Hepatocyte (in vitro differentiated cells): ENCODE data around the gene F2R. TPM values are rescaled to one million over a fixed set of nuclear protein-coding genes. Genes with fewer than 3 reads are reported as not detected.

Experiments
- DNase-seq: peaks from one replicate; pipeline ENCODE4 v3.0.0-alpha.2; 2016; ENCODE audit warnings: low spot score
- H2AFZ ChIP-seq: fragments of 200-600 bp; sonication (generic); 2 replicates; pipeline ENCODE4 v1.6.0; 2016; ENCODE audit warnings: antibody characterized with exemption, mild to moderate bottlenecking
- H3K27ac ChIP-seq: fragments of 200-600 bp; sonication (generic); 2 replicates; pipeline ENCODE4 v1.5.1; 2016; ENCODE audit warnings: mild to moderate bottlenecking
- H3K27me3 ChIP-seq: fragments of 200-600 bp; sonication (generic); 2 replicates; pipeline ENCODE4 v1.6.1; 2016
- H3K36me3 ChIP-seq: fragments of 200-600 bp; sonication (generic); replicated peaks from 2 replicates; pipeline ENCODE4 v1.5.1; 2016; ENCODE audit warnings: low read depth; ENCODE audit not compliant: insufficient read depth
- H3K4me1 ChIP-seq: fragments of 200-600 bp; sonication (generic); 2 replicates; pipeline ENCODE4 v1.5.1; 2016; ENCODE audit warnings: mild to moderate bottlenecking, moderate library complexity; ENCODE audit not compliant: insufficient read depth
- H3K4me2 ChIP-seq: fragments of 200-600 bp; sonication (generic); 2 replicates; pipeline ENCODE4 v1.6.0; 2016
- H3K4me3 ChIP-seq: fragments of 200-600 bp; sonication (generic); 2 replicates; pipeline ENCODE4 v1.5.1; 2016; ENCODE audit warnings: mild to moderate bottlenecking
- H3K79me2 ChIP-seq: fragments of 200-600 bp; sonication (generic); 2 replicates; pipeline ENCODE4 v1.6.0; 2017; ENCODE audit warnings: mild to moderate bottlenecking
- H3K9me2 ChIP-seq: fragments of 200-600 bp; sonication (generic); replicated peaks from 2 replicates; pipeline ENCODE4 v1.6.0; 2017; ENCODE audit warnings: mild to moderate bottlenecking; ENCODE audit not compliant: insufficient read depth
- H3K9me3 ChIP-seq: fragments of 200-600 bp; sonication (generic); 2 replicates; pipeline ENCODE4 v1.5.1; 2016; ENCODE audit warnings: low read depth, mild to moderate bottlenecking
- H4K20me1 ChIP-seq: fragments of 200-600 bp; sonication (generic); 2 replicates; pipeline ENCODE4 v1.6.0; 2016; ENCODE audit warnings: mild to moderate bottlenecking; ENCODE audit not compliant: insufficient read depth, poor library complexity, severe bottlenecking
- EZH2 ChIP-seq: fragments of 200-600 bp; sonication (generic); IDR thresholded peaks from 2 replicates; pipeline ENCODE4 v1.6.1; 2016; ENCODE audit warnings: antibody characterized with exemption, mild to moderate bottlenecking, borderline replicate concordance
- EZH2phosphoT487 ChIP-seq: fragments of 200-600 bp; sonication (generic); IDR thresholded peaks from one replicate; pipeline ENCODE4 v1.6.1; 2018; ENCODE audit warnings: antibody characterized with exemption, mild to moderate bottlenecking, low read depth, moderate library complexity; ENCODE audit not compliant: unreplicated experiment, severe bottlenecking
- WGBS: methylation state at CpG from one replicate; pipeline ENCODE4 v1.1.6; 2016; ENCODE audit warnings: low lambda C conversion rate; ENCODE audit errors: missing lambda C conversion rate; 5-methylcytosine and 5-hydroxymethylcytosine counted together
- polyA plus RNA-seq: library from polyadenylated mRNA; unstranded; fragments of >200 nt; fragmentation: Nextera tagmentation; extraction: Ambion mirVana; gene quantifications from 2 replicates; pipeline ENCODE4 v1.2.1, GENCODE V29; 2016
- total RNA-seq: library from RNA; depleted of rRNA; stranded (reverse); fragments of >200 nt; gene quantifications from 2 replicates; pipeline ENCODE4 v1.2.3, GENCODE V29; 2014
- TF ChIP-seq, protein P1 (sequence below): fragments of 200-600 bp; sonication (generic); IDR thresholded peaks from 2 replicates; pipeline ENCODE4 v1.5.1; 2016; ENCODE audit warnings: antibody characterized with exemption, mild to moderate bottlenecking; ENCODE audit not compliant: poor library complexity

The F2R gene
- total and polyA plus RNA-seq, 2 experiments from 2014 or later: 27.1 to 48.1 TPM

DNA sequence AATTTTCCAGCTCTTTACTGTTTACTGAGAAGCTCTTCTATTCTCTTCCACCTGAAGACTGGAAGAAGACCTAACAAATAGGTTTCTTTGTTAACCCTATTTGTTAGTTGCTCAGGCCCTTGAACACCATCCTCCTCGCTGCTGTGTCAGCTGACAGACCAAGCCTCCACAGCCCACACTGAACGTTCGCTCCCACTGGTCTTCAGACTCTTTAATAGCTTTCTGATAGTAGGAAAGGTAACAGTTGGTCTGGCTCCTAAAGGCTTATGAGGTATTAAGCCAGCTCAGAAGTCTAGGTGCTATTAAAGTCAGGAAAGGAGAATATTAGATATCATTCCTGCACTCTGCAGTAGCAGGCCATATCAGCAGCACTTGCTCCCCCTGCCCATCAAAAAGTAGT, 23.3 kb upstream of the F2R start:
- H3K4me1 ChIP-seq: peaks cover 31% of the 10 kb centered on the region
- no peaks in the 10 kb centered on the region for H3K79me2 ChIP-seq
- H3K9me3 ChIP-seq: no peaks in the 10 kb centered on the region
- no peaks in the 10 kb centered on the region for H3K9me2 ChIP-seq
- no peaks in the 10 kb centered on the region for H3K36me3 ChIP-seq
- H2AFZ ChIP-seq: no peak overlapping the region
- WGBS: 66% methylated on average over 3 of the region's 3 CpGs
- no peak overlapping the region for H3K4me2 ChIP-seq
- no peak for DNase-seq
- no peaks in the 10 kb centered on the region for H3K27me3 ChIP-seq
- H3K4me3 ChIP-seq: no peak overlapping the region
- TF ChIP-seq EZH2: no peak
- TF ChIP-seq, protein P1, sequence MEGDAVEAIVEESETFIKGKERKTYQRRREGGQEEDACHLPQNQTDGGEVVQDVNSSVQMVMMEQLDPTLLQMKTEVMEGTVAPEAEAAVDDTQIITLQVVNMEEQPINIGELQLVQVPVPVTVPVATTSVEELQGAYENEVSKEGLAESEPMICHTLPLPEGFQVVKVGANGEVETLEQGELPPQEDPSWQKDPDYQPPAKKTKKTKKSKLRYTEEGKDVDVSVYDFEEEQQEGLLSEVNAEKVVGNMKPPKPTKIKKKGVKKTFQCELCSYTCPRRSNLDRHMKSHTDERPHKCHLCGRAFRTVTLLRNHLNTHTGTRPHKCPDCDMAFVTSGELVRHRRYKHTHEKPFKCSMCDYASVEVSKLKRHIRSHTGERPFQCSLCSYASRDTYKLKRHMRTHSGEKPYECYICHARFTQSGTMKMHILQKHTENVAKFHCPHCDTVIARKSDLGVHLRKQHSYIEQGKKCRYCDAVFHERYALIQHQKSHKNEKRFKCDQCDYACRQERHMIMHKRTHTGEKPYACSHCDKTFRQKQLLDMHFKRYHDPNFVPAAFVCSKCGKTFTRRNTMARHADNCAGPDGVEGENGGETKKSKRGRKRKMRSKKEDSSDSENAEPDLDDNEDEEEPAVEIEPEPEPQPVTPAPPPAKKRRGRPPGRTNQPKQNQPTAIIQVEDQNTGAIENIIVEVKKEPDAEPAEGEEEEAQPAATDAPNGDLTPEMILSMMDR: no peak
- no peak for TF ChIP-seq EZH2phosphoT487
- H4K20me1 ChIP-seq: no peaks in the 10 kb centered on the region
- H3K27ac ChIP-seq: peak overlapping the region; percentile 85

DNA sequence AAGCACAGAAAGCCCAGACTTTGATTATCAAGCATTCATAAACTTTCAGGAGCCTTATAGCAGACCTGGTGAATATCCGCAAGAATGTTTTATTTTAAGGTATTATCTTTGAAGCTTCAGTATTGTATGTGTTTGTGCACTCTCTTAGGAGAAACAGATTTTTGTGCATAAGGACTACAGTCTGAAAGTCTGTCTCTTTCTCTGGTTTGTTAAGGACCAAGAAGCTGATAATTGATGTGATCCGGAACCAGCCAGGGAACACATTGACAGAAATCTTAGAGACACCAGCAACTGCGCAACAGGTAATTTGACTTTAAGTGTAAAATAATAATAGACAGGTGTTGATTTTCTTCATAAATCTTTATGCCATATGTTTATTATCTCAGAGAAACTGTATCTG, 22.8 kb upstream of the F2R start:
- Histone ChIP-seq H2AFZ (no peak overlapping the region), H3K36me3 (no peaks in the 10 kb centered on the region), H3K27me3 (no peaks in the 10 kb centered on the region), H3K4me1 (peaks cover 30% of the 10 kb centered on the region), H3K79me2 (no peaks in the 10 kb centered on the region), H4K20me1 (no peaks in the 10 kb centered on the region), H3K27ac (no peak overlapping the region), H3K4me3 (no peak overlapping the region), H3K4me2 (no peak overlapping the region), H3K9me3 (no peaks in the 10 kb centered on the region), H3K9me2 (no peaks in the 10 kb centered on the region)
- WGBS: 97% methylated on average over 3 of the region's 3 CpGs
- TF ChIP-seq EZH2 (no peak), EZH2phosphoT487 (no peak)
- TF ChIP-seq, protein P1: no peak
- DNase-seq: no peak

DNA sequence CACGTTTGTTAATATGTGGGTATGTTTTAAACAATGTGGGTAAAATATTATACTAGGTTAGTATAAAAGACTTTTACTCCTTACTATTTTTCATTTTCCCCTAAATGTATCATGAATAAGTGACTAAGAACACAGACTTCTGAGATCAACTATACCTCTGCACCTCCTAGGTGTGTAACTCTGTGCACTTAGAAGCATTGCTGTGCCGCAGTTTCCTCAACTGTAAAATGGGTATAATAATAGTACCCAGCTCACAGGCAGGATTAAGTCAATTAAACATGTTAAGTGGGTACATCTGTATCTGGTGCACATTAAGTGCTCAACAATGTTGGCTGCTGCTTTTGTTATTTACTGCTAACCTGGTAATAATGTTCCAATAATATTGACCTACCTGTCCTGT, 21.6 kb upstream of the F2R start:
- 70% methylated on average over 2 of the region's 2 CpGs for WGBS
- H2AFZ ChIP-seq: no peak overlapping the region
- no peaks in the 10 kb centered on the region for H3K9me2 ChIP-seq
- H3K27ac ChIP-seq: no peak overlapping the region
- no peaks in the 10 kb centered on the region for H3K36me3 ChIP-seq
- TF ChIP-seq EZH2 (no peak), EZH2phosphoT487 (no peak)
- TF ChIP-seq, protein P1: no peak
- no peaks in the 10 kb centered on the region for H4K20me1 ChIP-seq
- H3K4me2 ChIP-seq: no peak overlapping the region
- no peaks in the 10 kb centered on the region for H3K9me3 ChIP-seq
- no peak for DNase-seq
- H3K4me1 ChIP-seq: peaks cover 23% of the 10 kb centered on the region
- H3K79me2 ChIP-seq: no peaks in the 10 kb centered on the region
- no peaks in the 10 kb centered on the region for H3K27me3 ChIP-seq
- H3K4me3 ChIP-seq: no peak overlapping the region

DNA sequence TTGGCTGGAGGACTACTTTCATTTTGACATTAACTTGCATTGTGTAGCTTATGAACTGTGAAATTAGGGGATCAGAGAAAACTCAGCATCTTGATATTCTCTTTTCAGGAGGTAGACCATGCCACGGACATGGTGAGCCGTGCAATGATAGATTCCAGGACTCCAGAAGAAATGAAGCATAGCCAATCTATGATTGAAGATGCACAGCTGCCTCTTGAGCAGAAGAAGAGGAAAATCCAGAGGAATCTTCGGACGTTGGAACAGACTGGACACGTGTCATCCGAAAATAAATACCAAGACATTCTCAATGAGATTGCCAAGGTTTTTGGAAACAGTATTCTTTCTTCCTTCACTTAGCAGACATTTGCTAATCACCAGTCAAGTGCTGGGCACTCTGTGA, 20.6 kb upstream of the F2R start:
- Histone ChIP-seq H3K36me3 (no peaks in the 10 kb centered on the region), H3K4me2 (no peak overlapping the region), H3K9me3 (no peaks in the 10 kb centered on the region), H3K4me3 (no peak overlapping the region), H3K79me2 (no peaks in the 10 kb centered on the region), H4K20me1 (no peaks in the 10 kb centered on the region), H3K27me3 (no peaks in the 10 kb centered on the region), H3K9me2 (no peaks in the 10 kb centered on the region), H2AFZ (no peak overlapping the region), H3K27ac (no peak overlapping the region), H3K4me1 (peaks cover 13% of the 10 kb centered on the region)
- TF ChIP-seq EZH2phosphoT487: no peak
- TF ChIP-seq, protein P1: no peak
- TF ChIP-seq EZH2: no peak
- DNase-seq: no peak
- WGBS: 98% methylated on average over 6 of the region's 6 CpGs
